Adrenal gland (tissue), 12 donors: ENCODE data around the gene FSIP1. TPM values are rescaled to one million over a fixed set of nuclear protein-coding genes. Genes with fewer than 3 reads are reported as not detected.

Experiments used
- DNase-seq, 7 donors: peaks; one replicate each; pipeline ENCODE4 v3.0.0-alpha.2; 2019 to 2020
- H3K27ac ChIP-seq, 5 donors: fragments of 200-600 bp; sonication (generic) in 4 of 5; 1 replicate in 3 of 5; 2 replicates in 2 of 5; pipeline versions ENCODE4 v1.5.1 to v1.8.0; 2016 to 2020; ENCODE audit warnings: mild to moderate bottlenecking in 1 of 5
- H3K27me3 ChIP-seq: fragments of 200-600 bp; 2 replicates; pipeline ENCODE4 v1.8.0; 2021
- H3K36me3 ChIP-seq, 2 donors: fragments of 200-600 bp; replicated peaks in 1 of 2; 1 replicate in 1 of 2; 2 replicates in 1 of 2; pipeline versions ENCODE4 v1.5.1 to v1.8.0; 2018 to 2022
- H3K4me1 ChIP-seq, 2 donors: fragments of 200-600 bp; replicated peaks in 1 of 2; 1 replicate in 1 of 2; 2 replicates in 1 of 2; pipeline versions ENCODE4 v1.5.1 to v1.8.0; 2018 to 2021
- H3K4me3 ChIP-seq, 4 donors: fragments of 200-600 bp; sonication (generic) in 3 of 4; one replicate each; pipeline ENCODE4 v1.5.1; 2016 to 2018
- H3K9me3 ChIP-seq, 3 donors: fragments of 200-600 bp; sonication (generic) in 1 of 3; replicated peaks in 1 of 3; 1 replicate in 2 of 3; 2 replicates in 1 of 3; pipeline versions ENCODE4 v1.5.1 to v1.8.0; 2016 to 2021
- CTCF ChIP-seq, 6 experiments: fragments of 450-650 bp in 4 of 6; fragments of 200-600 bp in 2 of 6; sonication (generic) in 1 of 6; IDR thresholded peaks; 1 replicate in 5 of 6; 2 replicates in 1 of 6; pipeline versions ENCODE4 v1.5.1 to v1.8.0; 2016 to 2021; ENCODE audit warnings: antibody characterized with exemption in 6 of 6, mild to moderate bottlenecking in 2 of 6, moderate library complexity in 1 of 6
- POLR2A ChIP-seq, 2 donors: fragments of 450-650 bp; IDR thresholded peaks; one replicate each; pipeline ENCODE4 v1.6.1; 2017; ENCODE audit warnings: antibody characterized with exemption in 2 of 2, mild to moderate bottlenecking in 2 of 2, moderate library complexity in 1 of 2
- WGBS, 4 donors: extraction: QIAGEN DNeasy Blood & Tissue Kit in 2 of 4; methylation state at CpG; one replicate each; pipeline versions ENCODE4 v1.1.5 to v1.1.7; 2013 to 2017; 5-methylcytosine and 5-hydroxymethylcytosine counted together
- intact Hi-C, 2 donors: fragments of 100-400 bp; cut with DNase I; formaldehyde crosslinking; loops; one replicate each; pipeline versions ENCODE4 v1.14.1 to v1.15.0; 2022 to 2023
- polyA plus RNA-seq, 3 donors: library from polyadenylated mRNA; stranded (reverse); fragments of 200-250 nt in 2 of 3; fragments of 350-450 nt in 1 of 3; fragmentation: Illumina TruSeq in 1 of 3; extraction: RNeasy Lipid Tissue Mini Kit (QIAGEN cat#74804) in 1 of 3; gene quantifications; one replicate each; pipeline ENCODE4 v1.2.3, GENCODE V29; 2013 to 2014
- total RNA-seq, 9 donors: library from RNA; depleted of rRNA in 4 of 9; stranded (reverse); fragments of >200 nt in 4 of 9; fragments of 120-200 nt in 1 of 9; fragmentation: NEBNext Ultra II Directional in 1 of 9; extraction: Animal tissue kit (Norgen Biotek cat#: 25700) in 1 of 9; gene quantifications; one replicate each; pipeline versions ENCODE4 v1.1.0 to v1.2.4, GENCODE V29; 2013 to 2023
- donor health status: healthy with polysubstance abuse.
- donor health status: Bipolar disorder and iron deficiency.
- donor health status: DM: yes; HTN: yes; CAD: no.
- donor health status: DM: no; HTN: no; CAD: no.
- donor health status: DM: no; HTN: no; CAD: no.
- donor health status: DM: yes; HTN: yes; CAD: no.

The FSIP1 gene
- total and polyA plus RNA-seq, 12 donors, result 0.11 to 0.60 (median 0.25) TPM; not detected in 2

- Histone ChIP-seq H3K4me3 (no peak overlapping the region), H3K36me3 (peaks cover 0 to 85% of the 10 kb centered on the region in 2 donors), H3K4me1 (no peaks in the 10 kb centered on the region), H3K27ac (no peak overlapping the region), H3K9me3 (no peaks in the 10 kb centered on the region), H3K27me3 (no peaks in the 10 kb centered on the region)
- TF ChIP-seq POLR2A (IDR thresholded peaks at IDR 0.05) (peak in 1 of 2 donors; percentile 52), CTCF (IDR thresholded peaks at IDR 0.05) (no peak)
- 82 to 86% (median 84%) methylated on average over 11 of the region's 11 CpGs for WGBS, 4 donors
- DNase-seq, result no peak
- intact Hi-C loops, result no loop called here
These were observed 191.3 kb downstream of the FSIP1 start for GRCh38 chr15:39591141-39591895.

GRCh38 chr15:39589815-39590644 lies 192.6 kb downstream of the FSIP1 start:
- no peaks in the 10 kb centered on the region for H3K4me1 ChIP-seq
- H3K27ac ChIP-seq, result no peak overlapping the region
- peaks cover 0 to 84% of the 10 kb centered on the region in 2 donors for H3K36me3 ChIP-seq
- H3K27me3 ChIP-seq, result no peaks in the 10 kb centered on the region
- no peak for TF ChIP-seq CTCF (IDR thresholded peaks at IDR 0.05)
- peak in 1 of 2 donors; percentile 20 for TF ChIP-seq POLR2A (IDR thresholded peaks at IDR 0.05)
- DNase-seq, result no peak
- no peak overlapping the region for H3K4me3 ChIP-seq
- WGBS, 4 donors, result 83 to 93% (median 89%) methylated on average over 11 to 13 of the region's 13 CpGs
- no peaks in the 10 kb centered on the region for H3K9me3 ChIP-seq
- intact Hi-C loops, result loop anchor here in 1 of 2 donors (5.0 to 10.0 kb wide), 2 partner anchors 275 to 403 kb away; no protein-coding TSS in a partner anchor

- Histone ChIP-seq H3K27me3 (no peaks in the 10 kb centered on the region), H3K9me3 (no peaks in the 10 kb centered on the region), H3K4me1 (no peaks in the 10 kb centered on the region), H3K27ac (no peak overlapping the region), H3K36me3 (peaks cover 0 to 87% of the 10 kb centered on the region in 2 donors), H3K4me3 (no peak overlapping the region)
- intact Hi-C loops, result loop anchor here in 1 of 2 donors (5.0 to 10.0 kb wide), 2 partner anchors 275 to 402 kb away; no protein-coding TSS in a partner anchor
- TF ChIP-seq CTCF (IDR thresholded peaks at IDR 0.05), result no peak
- TF ChIP-seq POLR2A (IDR thresholded peaks at IDR 0.05), result no peak
- WGBS, 4 donors, result 80 to 87% (median 83%) methylated on average over 14 of the region's 14 CpGs
- DNase-seq, result no peak
These were observed 193.3 kb downstream of the FSIP1 start for GRCh38 chr15:39589193-39589814.
